GM12872 (cell line): Measurements from ENCODE around the gene MANSC1.

Experiments
- CTCF ChIP-seq: IDR thresholded peaks from 3 replicates; pipeline ENCODE4 v1.5.1; 2011; ENCODE audit warnings: low read depth, mild to moderate bottlenecking, low read length, moderate library complexity; ENCODE audit not compliant: insufficient read depth

The MANSC1 gene

DNA sequence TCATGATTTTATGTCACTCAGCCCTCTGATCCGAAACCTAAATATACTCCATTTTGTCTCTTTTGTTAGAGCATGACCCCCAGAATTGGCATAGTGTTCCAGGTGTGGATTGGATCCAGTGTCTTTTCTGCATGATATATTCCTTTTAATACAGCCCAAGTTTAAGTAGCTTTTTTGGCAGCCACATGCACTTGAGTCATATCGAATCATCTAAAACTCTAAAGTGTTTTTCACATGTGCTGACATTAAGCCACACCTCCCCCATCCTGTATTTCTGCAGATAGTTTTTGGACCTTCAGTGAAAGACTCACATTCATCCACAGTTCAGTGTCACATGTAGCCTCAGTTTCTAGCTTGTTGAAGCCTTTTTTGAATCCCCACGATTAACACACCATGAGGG, 37.5 kb upstream of the MANSC1 start:
- TF ChIP-seq CTCF = no peak

DNA sequence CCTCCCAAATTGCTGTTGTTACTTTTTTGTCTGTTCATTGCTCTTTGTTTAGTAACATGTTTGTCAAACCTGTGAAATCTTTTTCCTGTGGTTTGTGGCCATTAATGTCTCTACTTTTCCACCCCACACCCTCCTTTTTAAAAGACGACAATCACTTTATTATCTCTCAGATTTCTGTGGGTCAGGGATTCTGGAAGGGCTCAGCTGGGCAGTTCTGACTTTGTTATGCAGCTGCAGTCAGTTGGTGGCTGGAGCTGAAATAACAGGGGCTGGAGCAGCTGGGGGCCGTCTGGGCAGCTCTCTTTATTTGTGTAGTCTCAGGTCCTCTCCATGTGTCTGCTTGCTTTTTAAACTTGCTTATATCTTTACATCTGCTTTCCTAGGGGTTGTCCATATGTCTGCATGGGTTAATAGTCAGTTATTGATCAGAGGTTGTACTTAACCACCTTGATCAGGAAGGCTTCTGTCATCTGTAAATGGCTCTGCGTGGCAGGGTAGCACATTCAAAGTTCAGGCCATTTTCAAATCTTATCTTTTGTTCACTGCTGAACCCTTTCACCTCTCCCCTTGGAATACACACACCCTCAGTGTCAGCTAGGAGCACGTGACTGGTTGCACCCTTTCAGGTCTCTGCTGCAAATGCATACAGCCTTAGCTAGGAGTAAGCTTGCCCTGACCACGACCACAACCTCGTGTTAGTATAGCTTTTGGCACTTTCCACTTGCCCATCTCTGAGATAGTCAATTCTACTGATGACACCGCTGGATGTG, 34.7 kb upstream of the MANSC1 start:
- TF ChIP-seq CTCF = no peak

DNA sequence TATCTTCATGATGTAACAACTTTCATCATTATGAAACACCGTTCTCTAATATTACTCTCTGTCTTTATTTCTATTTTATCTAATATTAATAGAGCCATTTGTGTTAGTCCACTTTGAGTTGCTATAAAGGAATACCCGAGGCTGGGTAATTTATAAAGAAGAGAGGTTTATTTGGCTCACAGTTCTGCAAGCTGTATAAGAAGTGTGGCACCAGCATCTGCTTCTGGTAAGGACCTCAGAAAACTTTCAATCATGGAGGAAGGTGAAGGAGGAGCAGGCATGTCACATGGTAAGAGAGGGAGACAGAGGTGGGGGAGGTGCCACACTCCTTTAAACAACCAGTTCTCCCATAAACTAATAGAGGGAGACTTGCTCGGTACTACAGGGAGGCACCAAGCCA, 31.9 kb upstream of the MANSC1 start:
- TF ChIP-seq CTCF = no peak

GRCh38 chr12:12380949-12381593, 31.0 kb upstream of the MANSC1 start:
- TF ChIP-seq CTCF = no peak

- no peak for TF ChIP-seq CTCF
These were observed 30.0 kb upstream of the MANSC1 start for GRCh38 chr12:12379831-12380730.

DNA sequence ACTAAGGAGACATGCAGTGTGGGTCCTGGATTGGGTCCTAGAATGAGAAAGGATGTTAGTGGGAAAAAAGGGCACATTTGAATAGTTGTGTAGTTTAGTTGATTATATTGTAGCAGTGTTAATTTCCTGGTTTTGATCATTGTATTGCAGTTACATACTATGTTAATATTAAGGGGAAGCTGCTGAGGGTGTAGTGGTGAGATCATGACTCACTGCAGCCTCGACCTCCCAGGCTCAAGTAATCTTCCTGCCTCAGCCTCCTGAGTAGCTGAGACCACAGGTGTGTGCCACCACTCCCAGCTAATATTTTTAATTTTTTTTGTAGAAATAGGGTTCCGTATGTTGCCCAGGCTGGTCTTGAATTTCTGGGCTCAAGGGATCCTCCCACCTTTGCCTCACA, 28.6 kb upstream of the MANSC1 start:
- no peak for TF ChIP-seq CTCF
